Thyroid gland (tissue), 4 donors: Measurements from ENCODE around the gene GPR183. TPM values are rescaled to one million over a fixed set of nuclear protein-coding genes. Genes with fewer than 3 reads are reported as not detected.

Experiments
- DNase-seq, 2 donors: peaks; one replicate each; pipeline ENCODE4 v3.0.0-alpha.2; 2019
- H3K27ac ChIP-seq, 3 donors: fragments of 200-600 bp; sonication (generic); 1 replicate in 2 of 3; 2 replicates in 1 of 3; pipeline ENCODE4 v1.5.1; 2016 to 2019; ENCODE audit warnings: mild to moderate bottlenecking in 1 of 3, moderate library complexity in 1 of 3
- H3K27me3 ChIP-seq: fragments of 200-600 bp; sonication (generic); one replicate; pipeline ENCODE4 v1.5.1; 2019
- H3K36me3 ChIP-seq, 2 donors: fragments of 200-600 bp; sonication (generic); one replicate each; pipeline ENCODE4 v1.5.1; 2016 to 2019
- H3K4me1 ChIP-seq, 2 donors: fragments of 200-600 bp; sonication (generic); one replicate each; pipeline ENCODE4 v1.5.1; 2017 to 2019
- H3K4me3 ChIP-seq, 3 donors: fragments of 200-600 bp; sonication (generic); replicated peaks in 1 of 3; 1 replicate in 2 of 3; 2 replicates in 1 of 3; pipeline ENCODE4 v1.5.1; 2016; ENCODE audit warnings: mild to moderate bottlenecking in 1 of 3
- H3K9me3 ChIP-seq: fragments of 200-600 bp; sonication (generic); one replicate; pipeline ENCODE4 v1.5.1; 2017
- POLR2A ChIP-seq, 2 donors: fragments of 450-650 bp; IDR thresholded peaks; one replicate each; pipeline ENCODE4 v1.6.1; 2017; ENCODE audit warnings: antibody characterized with exemption in 2 of 2, mild to moderate bottlenecking in 2 of 2, moderate library complexity in 1 of 2
- WGBS, 2 donors: methylation state at CpG; one replicate each; pipeline ENCODE4 v1.1.5; 2017; 5-methylcytosine and 5-hydroxymethylcytosine counted together
- intact Hi-C: fragments of 100-400 bp; cut with DNase I; formaldehyde crosslinking; loops from one replicate; pipeline ENCODE4 v1.15.1; 2023
- total RNA-seq, 4 donors: library from RNA; depleted of rRNA; stranded (reverse); fragments of >200 nt; gene quantifications; one replicate each; pipeline ENCODE4 v1.2.3, GENCODE V29; 2016
- TF ChIP-seq, protein P1 (sequence below), 6 experiments: fragments of 200-600 bp in 3 of 6; fragments of 450-650 bp in 3 of 6; sonication (generic) in 3 of 6; IDR thresholded peaks; one replicate each; pipeline ENCODE4 v1.5.1; 2016 to 2019; ENCODE audit warnings: antibody characterized with exemption in 6 of 6, mild to moderate bottlenecking in 2 of 6, inconsistent platforms in 1 of 6, moderate library complexity in 1 of 6

The GPR183 gene
- total RNA-seq, 4 donors from 2014 or later: 2.5 to 9.7 (median 5.1) TPM

DNA sequence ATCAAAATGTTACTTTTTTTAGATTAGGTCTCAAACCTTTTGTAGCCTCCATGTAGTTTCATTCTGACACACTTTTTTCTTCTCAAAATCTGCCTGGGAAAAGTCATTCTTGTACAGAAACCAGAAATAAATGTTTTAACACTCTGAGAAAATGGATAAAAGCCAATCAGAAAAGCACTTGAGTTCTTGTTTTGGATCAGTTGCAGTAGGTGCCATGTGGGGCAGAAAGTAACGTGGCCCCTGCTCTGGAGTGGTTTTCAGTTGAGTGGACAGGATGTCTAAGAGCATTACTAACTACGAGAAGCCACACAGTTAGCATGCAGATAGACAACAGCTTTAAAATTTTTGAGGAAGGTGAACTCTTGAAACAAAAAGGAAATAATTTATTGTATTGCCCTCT lies 19.1 kb downstream of the GPR183 start:
- H3K27ac ChIP-seq: peak overlapping the region; percentile 36 to 67 (median 63)
- peak; percentile 79 to 82 for DNase-seq
- peaks cover 22 to 31% of the 10 kb centered on the region in 2 donors for H3K4me1 ChIP-seq
- TF ChIP-seq POLR2A (IDR thresholded peaks at IDR 0.05): no peak
- TF ChIP-seq, protein P1, sequence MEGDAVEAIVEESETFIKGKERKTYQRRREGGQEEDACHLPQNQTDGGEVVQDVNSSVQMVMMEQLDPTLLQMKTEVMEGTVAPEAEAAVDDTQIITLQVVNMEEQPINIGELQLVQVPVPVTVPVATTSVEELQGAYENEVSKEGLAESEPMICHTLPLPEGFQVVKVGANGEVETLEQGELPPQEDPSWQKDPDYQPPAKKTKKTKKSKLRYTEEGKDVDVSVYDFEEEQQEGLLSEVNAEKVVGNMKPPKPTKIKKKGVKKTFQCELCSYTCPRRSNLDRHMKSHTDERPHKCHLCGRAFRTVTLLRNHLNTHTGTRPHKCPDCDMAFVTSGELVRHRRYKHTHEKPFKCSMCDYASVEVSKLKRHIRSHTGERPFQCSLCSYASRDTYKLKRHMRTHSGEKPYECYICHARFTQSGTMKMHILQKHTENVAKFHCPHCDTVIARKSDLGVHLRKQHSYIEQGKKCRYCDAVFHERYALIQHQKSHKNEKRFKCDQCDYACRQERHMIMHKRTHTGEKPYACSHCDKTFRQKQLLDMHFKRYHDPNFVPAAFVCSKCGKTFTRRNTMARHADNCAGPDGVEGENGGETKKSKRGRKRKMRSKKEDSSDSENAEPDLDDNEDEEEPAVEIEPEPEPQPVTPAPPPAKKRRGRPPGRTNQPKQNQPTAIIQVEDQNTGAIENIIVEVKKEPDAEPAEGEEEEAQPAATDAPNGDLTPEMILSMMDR (IDR thresholded peaks at IDR 0.05): no peak
- intact Hi-C loops: no loop called here
- no peaks in the 10 kb centered on the region for H3K9me3 ChIP-seq
- H3K36me3 ChIP-seq: no peaks in the 10 kb centered on the region
- no peaks in the 10 kb centered on the region for H3K27me3 ChIP-seq
- WGBS, 2 donors: 23 to 28% methylated on average over 2 of the region's 2 CpGs
- H3K4me3 ChIP-seq: no peak overlapping the region

DNA sequence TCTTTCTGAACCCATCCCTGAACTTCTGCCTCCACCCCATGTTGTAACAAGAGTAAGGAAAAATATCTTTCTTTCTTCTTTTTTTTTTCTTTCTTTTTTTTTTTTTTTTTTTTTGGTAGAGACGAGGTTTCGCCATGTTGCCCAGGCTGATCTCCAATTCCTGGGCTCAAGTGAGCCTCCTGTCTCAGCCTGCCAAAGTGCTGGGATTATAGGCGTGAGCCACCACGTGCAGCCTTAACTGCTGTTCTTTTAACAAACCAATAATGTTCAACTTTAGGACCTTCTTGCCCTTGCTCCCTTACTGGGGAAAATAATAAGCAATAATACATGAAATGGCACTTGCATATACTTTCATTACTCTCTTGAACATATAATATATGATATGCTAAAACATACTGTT lies 19.6 kb downstream of the GPR183 start:
- no peaks in the 10 kb centered on the region for H3K9me3 ChIP-seq
- peak overlapping the region; percentile 36 to 67 (median 63) for H3K27ac ChIP-seq
- no peaks in the 10 kb centered on the region for H3K27me3 ChIP-seq
- TF ChIP-seq, protein P1 (IDR thresholded peaks at IDR 0.05): no peak
- TF ChIP-seq POLR2A (IDR thresholded peaks at IDR 0.05): no peak
- no peak overlapping the region for H3K4me3 ChIP-seq
- peaks cover 22 to 36% of the 10 kb centered on the region in 2 donors for H3K4me1 ChIP-seq
- peak; percentile 59 to 72 for DNase-seq
- WGBS, 2 donors: 26 to 30% methylated on average over 4 of the region's 4 CpGs
- intact Hi-C loops: no loop called here
- H3K36me3 ChIP-seq: no peaks in the 10 kb centered on the region

DNA sequence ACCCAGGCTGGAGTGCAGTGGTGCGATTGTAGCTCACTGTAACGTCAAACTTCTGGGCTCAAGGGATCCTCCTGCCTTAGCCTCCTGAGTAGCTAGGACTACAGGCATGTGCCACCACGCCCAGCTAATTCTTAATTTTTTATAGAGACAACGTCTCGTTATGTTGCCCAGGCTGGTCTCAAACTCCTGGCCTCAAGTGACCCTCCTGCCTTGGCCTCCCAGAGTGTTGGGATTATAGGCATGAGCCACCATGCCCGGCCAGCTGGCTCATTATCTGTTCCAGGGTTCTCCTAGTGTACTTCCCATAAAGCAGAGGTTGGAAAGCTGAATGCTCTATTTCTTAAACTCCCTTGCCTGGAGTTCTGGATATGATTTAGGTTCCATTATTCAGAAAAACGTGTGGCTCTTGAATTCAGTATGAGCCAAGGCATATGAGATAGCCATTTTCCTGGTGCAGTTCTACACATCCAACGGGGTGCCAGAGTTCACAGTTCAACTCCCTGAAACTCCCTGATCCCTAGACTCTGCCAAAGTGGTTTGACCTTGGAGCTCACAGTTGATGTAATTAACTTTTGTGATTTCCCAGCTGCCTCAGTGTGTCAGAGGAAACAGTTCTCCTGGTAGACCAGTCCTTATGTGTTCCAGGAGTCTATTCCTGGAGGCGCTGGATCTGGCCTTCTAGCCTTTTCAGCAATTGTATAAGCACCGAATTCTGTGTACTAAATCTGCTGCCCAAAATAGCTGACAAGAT lies 21.6 kb downstream of the GPR183 start:
- H3K36me3 ChIP-seq: no peaks in the 10 kb centered on the region
- no peak overlapping the region for H3K27ac ChIP-seq
- no peaks in the 10 kb centered on the region for H3K27me3 ChIP-seq
- no peak for TF ChIP-seq POLR2A (IDR thresholded peaks at IDR 0.05)
- TF ChIP-seq, protein P1 (IDR thresholded peaks at IDR 0.05): no peak
- no peaks in the 10 kb centered on the region for H3K9me3 ChIP-seq
- peaks cover 27 to 45% of the 10 kb centered on the region in 2 donors for H3K4me1 ChIP-seq
- no peak for DNase-seq
- no peak overlapping the region for H3K4me3 ChIP-seq
- 81 to 83% methylated on average over 10 of the region's 10 CpGs for WGBS, 2 donors
- intact Hi-C loops: no loop called here

DNA sequence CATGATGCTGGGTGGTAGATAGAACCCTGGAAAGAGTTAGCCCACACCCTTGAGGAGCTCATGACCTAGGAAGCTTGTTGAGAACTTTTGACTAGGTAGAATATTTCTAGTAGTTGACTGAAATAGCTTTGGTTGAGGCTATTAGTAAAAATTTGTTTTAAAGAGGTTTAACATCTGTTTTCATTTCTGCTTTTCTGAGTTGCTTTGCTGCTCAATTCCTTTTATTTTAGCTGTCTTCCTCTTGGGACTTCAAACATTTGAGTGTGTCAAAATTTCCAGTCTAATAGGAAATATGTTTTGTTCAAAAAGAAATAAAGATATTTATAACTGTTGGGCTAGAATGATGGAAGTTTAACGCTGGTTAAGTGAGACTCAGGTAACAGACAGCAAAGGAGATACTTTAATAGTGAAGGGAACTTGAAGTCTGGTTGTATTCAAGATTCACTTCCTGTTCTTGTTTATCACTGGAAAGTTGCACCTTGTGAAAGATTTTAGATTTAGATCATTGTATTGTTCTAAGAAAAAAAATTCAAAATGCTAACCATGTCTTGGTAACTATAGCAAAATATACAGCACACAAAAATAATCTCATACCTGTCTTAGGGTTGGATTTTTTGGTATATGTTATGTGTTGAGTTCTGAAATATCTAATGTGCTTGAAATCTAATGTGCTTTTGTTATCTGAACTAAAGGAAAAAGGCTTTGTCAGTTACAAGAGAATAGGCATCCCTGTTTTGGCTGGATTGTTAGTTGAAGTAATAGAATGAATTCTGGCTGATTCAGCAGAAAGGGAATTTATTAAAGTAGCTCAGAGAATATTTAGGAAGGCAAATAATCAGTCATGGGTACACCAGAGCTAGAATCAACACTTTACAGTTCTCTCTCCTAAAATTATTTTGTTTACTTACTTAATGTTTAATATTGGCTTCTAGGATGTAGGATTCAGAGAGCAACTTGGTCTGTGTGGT lies 24.7 kb downstream of the GPR183 start:
- TF ChIP-seq POLR2A (IDR thresholded peaks at IDR 0.05): no peak
- TF ChIP-seq, protein P1 (IDR thresholded peaks at IDR 0.05): no peak
- no peaks in the 10 kb centered on the region for H3K36me3 ChIP-seq
- intact Hi-C loops: no loop called here
- peaks cover 10 to 37% of the 10 kb centered on the region in 2 donors for H3K4me1 ChIP-seq
- no peaks in the 10 kb centered on the region for H3K27me3 ChIP-seq
- WGBS, 2 donors: 62 to 73% methylated on average over 1 of the region's 1 CpG
- H3K9me3 ChIP-seq: no peaks in the 10 kb centered on the region
- peak overlapping the region in 2 of 3 donors; percentile 35 to 48 for H3K27ac ChIP-seq
- no peak overlapping the region for H3K4me3 ChIP-seq
- no peak for DNase-seq
